NCI-H128 (cell line): Measurements from ENCODE around the gene CRYBA4.
"Not testable (repeated sequence)": the region's sequence is repeated elsewhere in the genome, so short reads cannot be mapped to it uniquely, and the experiment has no call there.

ENCODE experiments used
- DNase-seq: peaks from one replicate; lab custom pipeline; 2025; ENCODE audit not compliant: unreplicated experiment; lab: John Stamatoyannopoulos, UW

The CRYBA4 gene

GRCh38 chr22:26593763-26594162 is 28.0 kb upstream of the CRYBA4 start:
- DNase-seq, result no peak

DNA sequence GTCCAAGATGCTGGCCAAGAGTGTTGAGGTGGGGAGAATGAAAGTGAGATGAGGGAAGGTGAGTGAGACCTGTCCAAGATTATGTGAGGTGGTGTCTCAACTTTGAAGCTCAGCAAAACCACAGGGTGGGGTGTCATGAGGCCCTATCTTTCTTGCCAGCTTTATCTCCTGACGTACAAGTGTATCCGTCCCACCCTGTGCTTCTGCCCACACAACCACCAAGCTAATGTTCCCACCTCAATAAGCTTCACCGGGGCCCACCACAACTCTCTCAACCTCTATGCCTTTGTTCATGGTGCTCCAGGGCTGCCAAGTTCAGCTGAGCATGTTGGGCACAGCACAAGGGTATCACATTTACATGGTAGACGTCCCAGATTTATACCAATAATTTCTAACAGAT is 24.7 kb upstream of the CRYBA4 start:
- no peak for DNase-seq

DNA sequence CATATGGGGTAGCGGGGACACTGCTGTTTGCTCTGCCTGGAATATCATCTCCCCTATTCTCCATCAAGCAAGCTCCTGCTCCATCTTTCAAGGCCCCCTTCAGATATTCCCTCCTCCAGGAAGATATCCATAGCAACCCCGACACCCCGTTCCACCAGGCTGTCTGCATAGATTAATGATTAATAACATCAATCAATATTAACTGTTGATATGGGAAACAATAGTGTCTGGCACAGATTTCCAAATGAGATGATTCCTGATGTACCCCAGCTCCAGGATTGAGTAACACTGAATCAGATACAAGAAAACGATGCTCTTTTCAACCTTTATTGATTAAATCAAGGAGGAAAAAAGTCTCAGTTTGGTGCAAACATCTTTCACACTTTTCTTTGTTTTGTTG is 24.3 kb upstream of the CRYBA4 start:
- DNase-seq, result no peak

DNA sequence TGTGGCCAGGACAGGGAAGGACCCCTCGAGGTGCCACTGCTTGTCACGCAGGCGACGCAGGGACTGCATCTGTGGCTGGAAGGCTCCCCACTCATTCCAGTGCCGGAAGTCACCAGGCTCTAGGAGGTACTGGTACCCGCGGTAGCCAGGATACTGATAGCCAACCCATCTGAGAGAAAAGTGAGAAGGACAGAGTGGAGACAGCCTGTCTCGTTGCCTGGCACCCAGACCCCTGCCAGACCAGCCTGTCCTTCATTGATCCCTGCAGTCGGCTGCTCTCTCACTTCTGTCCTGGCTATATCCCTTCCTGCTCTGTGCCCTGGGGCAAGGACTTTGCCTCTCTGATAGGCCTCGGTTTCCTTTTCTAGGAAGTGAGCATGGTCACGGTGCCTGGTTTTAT is 22.3 kb upstream of the CRYBA4 start:
- DNase-seq, result no peak

DNA sequence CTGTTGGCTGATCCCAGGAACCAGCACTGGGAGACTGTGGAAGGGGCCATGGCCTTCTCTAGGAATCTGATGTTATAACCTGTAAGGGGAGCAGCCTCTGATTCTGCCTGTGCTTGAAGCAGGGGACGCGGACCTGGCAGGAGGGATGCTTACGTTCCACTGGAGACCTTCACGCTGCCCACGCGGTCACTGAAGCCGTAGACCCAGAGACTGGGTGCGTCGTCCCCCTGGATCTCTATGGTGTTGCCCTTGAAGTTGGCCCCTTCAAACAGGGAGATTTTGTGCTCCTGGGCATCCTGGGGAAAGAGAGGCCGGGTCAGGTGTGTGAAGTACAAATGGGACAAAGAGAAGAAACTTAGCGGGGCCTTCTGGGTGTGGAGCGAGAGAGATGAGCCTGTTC is 20.0 kb upstream of the CRYBA4 start:
- DNase-seq, result no peak

DNA sequence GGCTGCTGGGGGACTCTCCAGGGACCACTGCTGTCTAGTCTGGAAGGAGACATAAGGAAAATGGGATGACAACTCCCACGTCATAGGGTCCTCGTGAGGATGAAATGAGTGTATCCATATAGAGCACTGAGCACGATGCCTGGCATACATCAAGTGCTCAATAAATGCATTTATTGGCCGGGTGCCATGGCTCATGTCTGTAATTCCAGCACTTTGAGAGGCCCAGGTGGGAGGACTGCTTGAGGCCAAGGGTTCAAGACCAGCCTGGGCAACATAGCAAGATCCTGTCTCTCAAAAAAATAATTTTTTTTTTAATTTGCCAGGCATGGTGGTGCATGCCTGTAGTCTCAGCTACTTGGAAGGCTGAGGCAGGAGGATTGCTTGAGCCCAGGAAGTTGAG is 19.6 kb upstream of the CRYBA4 start:
- no peak for DNase-seq

DNA sequence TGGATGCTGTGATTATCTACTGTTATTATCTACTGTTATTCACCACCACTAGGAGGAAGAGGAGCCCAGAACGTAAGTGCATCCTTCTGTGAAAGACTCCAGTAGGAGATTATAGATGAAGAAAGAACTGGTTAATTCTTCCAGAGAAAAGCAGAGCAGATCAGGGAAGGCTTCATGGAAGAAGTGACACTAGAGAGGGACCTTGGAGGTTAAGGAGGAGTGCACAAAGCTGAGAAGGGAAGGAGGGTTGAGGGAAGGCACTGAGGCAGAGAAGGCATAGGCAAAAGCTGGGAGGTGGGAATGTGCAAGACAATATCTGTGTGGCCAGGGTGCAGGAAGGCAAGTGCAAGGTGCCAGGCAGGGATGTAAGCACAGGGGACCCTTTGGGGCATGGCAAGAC is 17.4 kb upstream of the CRYBA4 start:
- no peak for DNase-seq

- no peak for DNase-seq
These were observed 15.2 kb upstream of the CRYBA4 start for GRCh38 chr22:26606611-26607010.

GRCh38 chr22:26608129-26608528 is 13.6 kb upstream of the CRYBA4 start:
- DNase-seq, result no peak

DNA sequence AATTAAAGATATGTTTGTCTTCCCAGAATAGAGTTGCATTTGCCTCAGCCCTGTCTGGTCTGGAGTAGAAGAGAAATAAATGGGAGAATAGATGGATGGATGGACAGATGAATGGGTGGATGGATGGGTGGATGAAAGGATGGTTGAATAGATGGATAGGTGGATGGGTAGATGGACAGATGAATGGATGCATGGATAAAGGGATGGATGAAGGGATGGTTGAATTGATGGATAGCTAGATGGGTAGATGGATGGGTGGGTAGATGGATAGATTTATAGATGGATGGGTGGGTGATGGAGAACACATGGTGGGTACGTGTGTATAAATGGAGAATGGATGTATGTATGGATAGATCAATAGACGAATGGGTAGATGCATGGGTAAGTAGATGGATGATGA is 12.5 kb upstream of the CRYBA4 start:
- DNase-seq, result no peak

DNA sequence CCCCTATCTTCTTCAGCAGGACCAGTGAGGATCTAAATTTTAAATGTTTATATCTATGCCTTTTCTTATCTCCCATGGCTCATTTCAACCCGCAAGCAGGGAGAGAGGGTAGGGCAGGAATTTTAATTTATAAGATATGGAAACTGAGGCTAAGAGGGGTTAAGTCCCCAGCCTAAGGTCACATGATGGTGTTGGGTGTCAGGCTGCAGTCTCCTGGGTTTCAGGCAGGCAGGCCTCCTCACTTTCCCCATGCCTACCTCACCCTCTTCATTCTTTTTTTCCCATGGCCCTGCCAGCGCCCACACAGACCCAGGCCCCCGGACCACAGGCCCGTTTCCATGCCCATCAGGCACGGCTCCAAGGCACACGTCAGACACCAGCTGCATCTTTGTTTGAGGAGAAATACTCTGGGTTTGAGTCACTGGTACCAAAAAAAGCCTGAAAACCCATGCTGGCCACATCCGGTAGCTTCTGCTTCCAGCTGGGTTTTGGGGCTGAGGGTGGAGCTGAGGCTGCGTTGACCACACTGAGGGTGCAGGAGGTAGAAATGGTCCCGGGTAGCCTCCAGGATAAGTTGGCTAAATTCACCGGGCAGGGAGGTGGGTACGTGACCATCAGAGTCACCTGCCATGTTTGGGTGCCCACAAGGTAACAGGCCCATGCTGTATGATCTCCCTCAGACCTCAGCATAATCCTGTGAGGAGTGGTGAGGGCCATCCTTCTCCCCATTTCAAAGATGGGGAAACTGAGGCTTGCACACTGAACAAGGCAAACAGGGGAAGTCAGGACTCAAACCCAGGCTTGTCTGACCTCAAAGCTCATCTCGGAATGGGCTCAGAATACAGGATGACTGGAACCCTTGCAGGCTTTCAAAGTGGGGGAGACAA is 11.4 kb upstream of the CRYBA4 start:
- DNase-seq, result no peak

GRCh38 chr22:26610996-26611395 is 10.8 kb upstream of the CRYBA4 start:
- DNase-seq, result no peak

DNA sequence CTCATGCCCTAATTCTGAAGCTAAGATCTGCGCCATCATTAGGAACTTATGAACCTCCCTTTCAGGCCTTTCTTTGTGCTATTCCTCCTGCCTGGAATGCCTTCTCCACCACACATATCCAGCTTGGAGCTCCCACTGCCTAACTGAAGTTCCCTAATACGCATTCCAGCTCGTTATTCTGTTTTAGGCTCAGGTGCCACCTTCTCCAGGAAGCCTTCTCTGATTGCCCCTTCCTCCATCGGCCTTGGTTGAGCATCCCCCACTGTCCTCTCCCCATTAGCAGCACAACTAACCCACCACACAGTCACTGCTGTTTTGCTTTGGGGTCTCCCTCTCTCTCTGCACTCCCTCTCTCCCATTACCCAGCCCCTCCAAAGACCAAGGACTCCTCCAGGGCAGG is 9.1 kb upstream of the CRYBA4 start:
- no peak for DNase-seq

DNA sequence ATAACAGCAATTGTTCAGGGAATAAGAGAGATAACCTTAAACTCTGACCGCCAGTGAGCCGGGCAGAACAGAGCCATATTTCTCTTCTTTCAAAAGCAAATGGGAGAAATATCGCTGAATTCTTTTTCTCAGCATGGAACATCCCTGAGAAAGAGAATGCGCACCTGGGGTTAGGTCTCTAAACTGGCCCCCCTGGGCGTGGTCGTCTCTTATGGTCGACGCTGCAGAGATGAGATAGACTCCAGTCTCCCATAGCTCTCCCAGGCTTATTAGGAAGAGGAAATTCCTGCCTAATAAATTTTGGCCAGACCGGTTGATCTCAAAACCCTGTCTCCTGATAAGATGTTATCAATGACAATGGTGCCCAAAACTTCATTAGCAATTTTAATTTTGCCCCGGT is 8.0 kb upstream of the CRYBA4 start:
- DNase-seq, result not testable (repeated sequence)

GRCh38 chr22:26614322-26614721 is 7.4 kb upstream of the CRYBA4 start:
- DNase-seq, result no peak

DNA sequence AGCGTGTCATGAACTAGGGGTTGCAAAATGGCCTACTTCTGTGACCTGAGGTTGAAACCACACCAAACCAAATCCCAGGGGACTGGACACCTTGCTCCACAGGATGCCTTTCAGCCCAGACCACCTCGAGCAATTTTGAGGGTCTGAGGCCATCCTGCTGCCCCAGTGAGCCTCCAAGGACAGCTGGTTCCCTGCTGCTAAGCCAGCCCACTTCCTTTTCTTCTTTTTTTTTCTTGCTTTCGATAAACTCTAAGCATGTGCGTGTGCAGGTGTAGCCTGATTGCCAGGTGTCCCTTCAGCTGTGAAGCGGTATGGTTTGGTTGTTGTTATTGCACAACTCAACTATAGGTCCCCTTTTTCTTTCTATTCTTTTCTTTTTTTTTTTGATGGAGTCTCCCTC is 6.6 kb upstream of the CRYBA4 start:
- no peak for DNase-seq

GRCh38 chr22:26615830-26616435 is 5.8 kb upstream of the CRYBA4 start:
- DNase-seq, result no peak

DNA sequence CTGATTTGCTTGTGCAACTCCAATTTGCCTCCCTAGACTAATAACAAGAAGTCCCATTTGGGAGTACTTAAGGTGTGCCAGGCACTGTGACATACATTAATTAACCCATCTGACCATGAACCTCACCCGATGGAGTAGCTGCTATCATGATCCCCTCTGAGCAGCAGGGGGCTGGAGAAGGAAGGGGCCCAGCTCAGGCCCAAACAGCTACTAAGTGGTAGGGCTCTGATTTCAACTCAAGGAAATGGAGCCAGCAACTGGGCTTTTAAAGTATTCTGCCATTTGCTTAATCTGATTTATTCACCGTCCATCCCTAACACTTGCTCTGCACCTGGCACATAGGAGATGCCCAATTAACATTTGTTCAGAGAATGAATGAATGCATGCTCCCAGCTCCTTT is 5.1 kb upstream of the CRYBA4 start:
- no peak for DNase-seq

DNA sequence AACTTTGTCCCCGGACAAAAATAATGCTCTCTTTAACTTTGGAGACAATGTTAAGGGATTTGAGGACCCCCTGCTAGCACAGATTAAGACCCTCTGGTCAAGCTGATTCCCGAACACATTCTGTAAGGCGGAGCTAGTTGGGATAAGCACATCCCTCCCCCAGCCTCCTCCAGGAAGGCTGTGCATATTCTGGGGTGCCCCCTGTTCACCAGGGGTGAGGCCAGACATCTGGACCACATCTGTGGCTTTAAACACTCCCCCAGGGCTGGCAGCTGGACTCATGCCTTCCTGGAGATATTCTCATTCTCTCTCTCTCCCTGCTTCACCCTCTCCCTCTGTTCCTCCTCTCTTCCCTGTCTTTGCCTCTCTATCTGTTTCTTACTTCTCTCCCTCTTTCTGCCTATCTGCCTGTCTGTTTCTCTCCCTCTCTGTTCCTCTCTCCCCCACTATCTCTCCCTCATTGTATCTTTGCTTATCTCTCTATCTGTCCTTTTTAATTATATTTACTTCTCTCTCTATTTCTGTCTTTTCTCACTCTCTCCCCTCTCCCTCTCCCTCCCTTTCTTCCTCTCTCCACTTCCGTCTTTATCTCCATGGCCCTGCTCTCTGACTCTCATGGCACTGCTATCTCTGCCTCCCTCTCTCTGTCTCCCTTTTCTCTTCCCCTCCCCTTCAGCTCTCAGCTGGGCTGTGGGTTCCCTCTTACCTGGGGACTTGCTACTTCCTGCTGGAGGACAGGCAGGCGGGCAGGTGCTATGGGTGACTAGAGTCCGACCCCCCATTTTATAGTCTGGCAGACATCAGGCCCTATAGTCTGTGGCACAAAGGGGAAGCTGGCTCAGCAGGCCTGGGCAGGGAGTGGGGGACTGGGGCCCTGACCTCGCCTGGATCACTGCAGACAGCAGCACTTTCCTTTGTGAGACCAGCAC is 4.2 kb upstream of the CRYBA4 start, which contains the start of gene CRYBB1:
Gene CRYBB1, minus strand, starts transcription at position 757 of the 929 bp plus-strand sequence. CDS start 1,708 bp downstream, outside the sequence.
- DNase-seq, result no peak

DNA sequence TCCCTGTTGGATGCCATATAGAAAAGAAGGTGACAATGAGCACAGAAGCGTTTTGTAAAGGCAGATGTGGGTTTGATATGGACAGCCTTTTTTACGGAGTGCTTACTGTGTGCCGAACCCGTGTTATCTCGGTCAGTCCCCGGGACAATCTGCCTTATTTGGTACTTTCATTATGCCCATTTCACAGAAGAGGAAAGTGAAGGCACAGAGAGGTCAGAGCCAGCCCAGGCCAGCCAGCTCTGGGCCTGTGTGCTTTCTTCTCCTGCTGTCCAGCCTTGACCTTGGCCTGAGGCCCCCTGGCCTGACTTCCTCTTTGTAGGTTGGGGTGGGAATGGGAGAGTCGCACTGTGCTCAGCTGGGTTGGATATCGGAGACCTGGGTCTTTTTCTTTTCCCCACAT is 3.3 kb upstream of the CRYBA4 start:
- DNase-seq, result no peak

DNA sequence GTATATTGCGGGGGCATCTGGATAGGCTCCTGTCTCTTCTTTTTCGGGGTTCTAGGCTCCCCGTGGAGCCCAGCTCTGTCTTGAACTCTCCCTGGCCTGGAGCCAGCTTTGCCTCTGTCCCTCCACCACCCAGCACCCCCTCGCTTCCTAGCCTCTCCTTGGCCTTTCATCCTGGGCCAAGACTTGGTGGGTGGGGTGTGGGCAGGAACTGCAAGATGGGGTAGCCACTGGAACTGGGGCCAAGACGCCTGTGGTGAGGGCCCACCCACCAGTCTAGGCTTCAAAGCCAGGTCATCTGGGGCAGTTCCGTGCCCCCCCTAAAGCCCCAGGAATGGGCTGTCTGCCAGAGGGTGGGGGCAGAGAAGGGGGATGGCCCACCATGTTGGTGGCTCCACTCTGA is 2.3 kb upstream of the CRYBA4 start:
- DNase-seq, result no peak

DNA sequence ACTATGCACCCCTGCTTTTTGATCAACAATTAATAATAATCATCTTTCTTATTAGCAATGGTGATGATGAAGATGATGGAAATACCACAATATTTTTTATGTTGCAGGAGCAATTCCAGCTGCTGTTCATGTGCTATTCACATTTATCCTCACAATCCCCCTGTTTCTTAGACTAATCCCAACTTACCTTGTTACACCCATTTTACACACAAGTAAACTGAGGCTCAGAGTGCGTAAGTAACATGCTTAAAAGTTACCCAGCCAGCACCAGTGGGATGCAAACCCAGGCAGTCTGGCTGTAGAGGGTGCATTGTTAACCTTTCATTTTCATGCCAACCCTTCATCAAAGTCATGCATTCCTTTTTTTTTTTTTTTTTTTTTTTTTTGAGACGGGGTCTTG is 1.6 kb upstream of the CRYBA4 start:
- no peak for DNase-seq
